Measurements from ENCODE around the gene SYNJ1.

SYNJ1 gene

GRCh38 chr21:32626621-32627196 lies 101.1 kb downstream of the SYNJ1 start:
- no peak for TF ChIP-seq CTCF (IDR thresholded peaks at IDR 0.05)

GRCh38 chr21:32613436-32614043 lies 114.3 kb downstream of the SYNJ1 start:
- TF ChIP-seq CTCF (IDR thresholded peaks at IDR 0.05): no peak

- no peak for TF ChIP-seq CTCF (IDR thresholded peaks at IDR 0.05)
Measured at GRCh38 chr21:32612999-32613337, 114.8 kb downstream of the SYNJ1 start.

- TF ChIP-seq CTCF (IDR thresholded peaks at IDR 0.05): no peak
Measured at GRCh38 chr21:32612075-32612998, 115.5 kb downstream of the SYNJ1 start, which contains the start of gene CFAP298. TSS of gene CFAP298 (minus strand) at chr21:32612377. CDS start at chr21:32612243, 134 bp downstream.

GRCh38 chr21:32611471-32611997 lies 116.3 kb downstream of the SYNJ1 start:
- no peak for TF ChIP-seq CTCF (IDR thresholded peaks at IDR 0.05)

- no peak for TF ChIP-seq CTCF (IDR thresholded peaks at IDR 0.05)
Measured at GRCh38 chr21:32608851-32609250, 119.0 kb downstream of the SYNJ1 start.

- TF ChIP-seq CTCF (IDR thresholded peaks at IDR 0.05): no peak
Measured at GRCh38 chr21:32605469-32605868, 122.3 kb downstream of the SYNJ1 start.
